Body of pancreas (tissue), 4 donors: ENCODE data around the gene IRS1.

Experiments
- CTCF ChIP-seq, 7 experiments: fragments of 450-650 bp in 4 of 7; fragments of 200-600 bp in 3 of 7; sonication (generic) in 3 of 7; IDR thresholded peaks; one replicate each; pipeline ENCODE4 v1.5.1; 2016 to 2019; ENCODE audit warnings: antibody characterized with exemption in 7 of 7
- POLR2A ChIP-seq, 3 donors: fragments of 450-650 bp; IDR thresholded peaks; one replicate each; pipeline ENCODE4 v1.6.1; 2016; ENCODE audit warnings: antibody characterized with exemption in 3 of 3, mild to moderate bottlenecking in 2 of 3

GRCh38 chr2:226683944-226684562, 115.6 kb downstream of the IRS1 start:
- TF ChIP-seq CTCF (IDR thresholded peaks at IDR 0.05) (no peak), POLR2A (IDR thresholded peaks at IDR 0.05) (no peak)
